Cardiac muscle cell (in vitro differentiated cells and primary cell): ENCODE results near the gene IL2RG. TPM values are rescaled to one million over a fixed set of nuclear protein-coding genes. Genes with fewer than 3 reads are reported as not detected.

Experiments used
- DNase-seq, 2 donors: peaks; one replicate each; pipeline versions ENCODE4 v3.0.0 to v3.0.0-alpha.2; 2010 to 2017; ENCODE audit warnings: low read depth in 1 of 2, low spot score in 1 of 2
- H3K27ac ChIP-seq: fragments of 200-600 bp; sonication (generic); 2 replicates; pipeline ENCODE4 v1.5.1; 2016
- H3K27me3 ChIP-seq: fragments of 200-600 bp; sonication (generic); 2 replicates; pipeline ENCODE4 v1.6.0; 2016; ENCODE audit warnings: control low read depth
- H3K36me3 ChIP-seq: fragments of 200-600 bp; sonication (generic); 2 replicates; pipeline ENCODE4 v1.5.1; 2016; ENCODE audit warnings: control low read depth
- H3K4me1 ChIP-seq: fragments of 200-600 bp; sonication (generic); 2 replicates; pipeline ENCODE4 v1.8.1; 2017; ENCODE audit warnings: low read depth, mild to moderate bottlenecking, mixed run types
- H3K4me3 ChIP-seq: fragments of 200-600 bp; sonication (generic); 2 replicates; pipeline ENCODE4 v1.5.1; 2016; ENCODE audit warnings: mild to moderate bottlenecking
- H3K9me3 ChIP-seq: fragments of 200-600 bp; sonication (generic); 2 replicates; pipeline ENCODE4 v1.5.1; 2017; ENCODE audit warnings: low read depth, mild to moderate bottlenecking, control low read depth
- polyA plus RNA-seq: library from polyadenylated mRNA; unstranded; fragments of >200 nt; fragmentation: Nextera tagmentation; extraction: Ambion mirVana; gene quantifications from 2 replicates; pipeline ENCODE4 v1.2.1, GENCODE V29; 2016
- total RNA-seq: library from RNA; depleted of rRNA; stranded (reverse); fragments of >200 nt; gene quantifications from 2 replicates; pipeline ENCODE4 v1.2.3, GENCODE V29; 2016
- TF ChIP-seq, protein P1 (sequence below): IDR thresholded peaks from 2 replicates; pipeline ENCODE4 v1.5.1; 2012; ENCODE audit warnings: low read depth, mild to moderate bottlenecking, low read length

IL2RG gene
- total and polyA plus RNA-seq, 2 experiments from 2014 or later = not detected

DNA sequence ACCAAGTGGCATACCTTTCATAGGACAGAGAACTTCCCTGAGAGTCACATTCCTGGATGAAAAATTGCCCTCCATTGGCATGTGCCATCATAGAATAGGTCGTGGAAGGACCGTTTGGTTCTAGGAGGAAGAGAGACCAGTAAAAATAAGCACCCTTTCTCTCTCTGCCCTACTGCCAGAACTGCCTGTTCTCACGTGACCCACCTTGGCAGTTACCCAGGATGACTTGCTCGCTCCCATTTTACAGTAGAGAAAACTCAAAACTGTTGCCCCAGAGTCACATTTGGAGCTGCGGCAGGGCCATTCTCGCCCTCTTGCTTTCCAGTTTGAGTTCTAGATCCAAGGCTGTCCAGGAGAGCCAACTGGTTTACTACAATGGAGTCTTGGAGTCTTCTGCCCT is 32.1 kb upstream of the IL2RG start:
- Histone ChIP-seq H3K9me3 (no peaks in the 10 kb centered on the region), H3K4me3 (no peak overlapping the region), H3K4me1 (peaks cover 10% of the 10 kb centered on the region), H3K36me3 (no peaks in the 10 kb centered on the region), H3K27ac (no peak overlapping the region), H3K27me3 (no peaks in the 10 kb centered on the region)
- TF ChIP-seq, protein P1, sequence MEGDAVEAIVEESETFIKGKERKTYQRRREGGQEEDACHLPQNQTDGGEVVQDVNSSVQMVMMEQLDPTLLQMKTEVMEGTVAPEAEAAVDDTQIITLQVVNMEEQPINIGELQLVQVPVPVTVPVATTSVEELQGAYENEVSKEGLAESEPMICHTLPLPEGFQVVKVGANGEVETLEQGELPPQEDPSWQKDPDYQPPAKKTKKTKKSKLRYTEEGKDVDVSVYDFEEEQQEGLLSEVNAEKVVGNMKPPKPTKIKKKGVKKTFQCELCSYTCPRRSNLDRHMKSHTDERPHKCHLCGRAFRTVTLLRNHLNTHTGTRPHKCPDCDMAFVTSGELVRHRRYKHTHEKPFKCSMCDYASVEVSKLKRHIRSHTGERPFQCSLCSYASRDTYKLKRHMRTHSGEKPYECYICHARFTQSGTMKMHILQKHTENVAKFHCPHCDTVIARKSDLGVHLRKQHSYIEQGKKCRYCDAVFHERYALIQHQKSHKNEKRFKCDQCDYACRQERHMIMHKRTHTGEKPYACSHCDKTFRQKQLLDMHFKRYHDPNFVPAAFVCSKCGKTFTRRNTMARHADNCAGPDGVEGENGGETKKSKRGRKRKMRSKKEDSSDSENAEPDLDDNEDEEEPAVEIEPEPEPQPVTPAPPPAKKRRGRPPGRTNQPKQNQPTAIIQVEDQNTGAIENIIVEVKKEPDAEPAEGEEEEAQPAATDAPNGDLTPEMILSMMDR = no peak
- DNase-seq = peak in 1 of 2 donors; percentile 58

DNA sequence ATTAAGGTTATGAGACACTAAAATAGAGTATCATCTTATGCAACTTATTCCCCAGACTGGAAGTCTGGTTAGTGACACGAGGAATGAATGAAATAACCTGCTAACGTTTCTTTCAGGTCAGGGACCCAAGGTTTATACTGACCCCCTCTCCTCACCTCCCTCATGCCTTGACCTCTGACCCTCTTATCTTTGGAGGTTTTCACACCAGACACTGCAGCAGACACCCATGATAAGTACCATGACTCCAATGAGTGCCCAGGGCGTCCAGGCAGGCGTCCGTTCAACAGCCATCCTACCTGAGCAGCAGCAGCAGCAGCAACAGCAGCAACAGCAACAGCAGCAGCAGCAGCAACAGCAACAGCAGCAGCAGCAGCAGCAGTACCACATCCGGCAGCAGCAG is 29.1 kb upstream of the IL2RG start:
- no peaks in the 10 kb centered on the region for H3K36me3 ChIP-seq
- H3K9me3 ChIP-seq = no peaks in the 10 kb centered on the region
- H3K4me1 ChIP-seq = no peaks in the 10 kb centered on the region
- TF ChIP-seq, protein P1 = no peak
- H3K27me3 ChIP-seq = no peaks in the 10 kb centered on the region
- H3K27ac ChIP-seq = no peak overlapping the region
- no peak for DNase-seq
- H3K4me3 ChIP-seq = no peak overlapping the region

- TF ChIP-seq, protein P1 = no peak
- Histone ChIP-seq H3K27me3 (no peaks in the 10 kb centered on the region), H3K4me1 (no peaks in the 10 kb centered on the region), H3K36me3 (peaks cover 6% of the 10 kb centered on the region), H3K4me3 (no peak overlapping the region), H3K27ac (no peak overlapping the region), H3K9me3 (no peaks in the 10 kb centered on the region)
- no peak for DNase-seq
Measured at GRCh38 chrX:71131510-71131909, 20.1 kb upstream of the IL2RG start.

DNA sequence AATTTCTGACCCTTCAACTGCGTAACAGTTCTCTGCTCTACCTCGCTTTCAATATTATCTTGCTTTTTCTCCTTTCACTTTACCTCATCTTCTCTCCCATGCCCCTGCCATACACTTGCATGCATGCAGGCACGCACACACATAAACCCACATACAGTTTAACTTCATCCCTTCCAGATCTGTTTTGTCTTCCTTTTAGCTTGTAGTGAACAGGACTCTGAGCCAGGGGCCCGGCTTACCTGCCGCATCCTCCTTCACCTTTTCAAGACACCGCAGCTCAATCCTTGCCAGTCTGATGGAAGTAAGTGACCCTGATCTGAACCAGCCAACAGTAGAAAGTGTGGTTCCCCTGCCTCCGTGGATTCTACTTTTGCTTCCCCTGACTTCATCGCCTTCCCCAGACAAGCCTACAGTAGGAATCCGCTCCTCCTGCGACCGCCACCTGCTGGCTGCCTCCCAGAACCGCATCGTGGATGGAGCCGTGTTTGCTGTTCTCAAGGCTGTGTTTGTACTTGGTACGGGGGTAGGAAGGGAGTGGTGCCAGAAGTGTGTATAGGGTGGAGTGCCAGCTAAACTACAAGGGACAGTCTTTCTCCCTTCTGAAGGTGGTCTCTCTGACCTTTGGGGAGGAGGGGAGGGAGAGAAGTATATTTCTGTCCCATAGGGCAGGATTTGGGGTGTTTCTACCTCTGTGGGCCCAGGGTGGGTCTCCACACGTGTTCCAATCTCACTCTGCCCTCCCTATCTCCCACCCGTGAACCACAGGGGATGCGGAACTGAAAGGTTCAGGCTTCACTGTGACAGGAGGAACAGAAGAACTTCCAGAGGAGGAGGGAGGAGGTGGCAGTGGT is 17.8 kb upstream of the IL2RG start:
- peaks cover 6% of the 10 kb centered on the region for H3K36me3 ChIP-seq

DNA sequence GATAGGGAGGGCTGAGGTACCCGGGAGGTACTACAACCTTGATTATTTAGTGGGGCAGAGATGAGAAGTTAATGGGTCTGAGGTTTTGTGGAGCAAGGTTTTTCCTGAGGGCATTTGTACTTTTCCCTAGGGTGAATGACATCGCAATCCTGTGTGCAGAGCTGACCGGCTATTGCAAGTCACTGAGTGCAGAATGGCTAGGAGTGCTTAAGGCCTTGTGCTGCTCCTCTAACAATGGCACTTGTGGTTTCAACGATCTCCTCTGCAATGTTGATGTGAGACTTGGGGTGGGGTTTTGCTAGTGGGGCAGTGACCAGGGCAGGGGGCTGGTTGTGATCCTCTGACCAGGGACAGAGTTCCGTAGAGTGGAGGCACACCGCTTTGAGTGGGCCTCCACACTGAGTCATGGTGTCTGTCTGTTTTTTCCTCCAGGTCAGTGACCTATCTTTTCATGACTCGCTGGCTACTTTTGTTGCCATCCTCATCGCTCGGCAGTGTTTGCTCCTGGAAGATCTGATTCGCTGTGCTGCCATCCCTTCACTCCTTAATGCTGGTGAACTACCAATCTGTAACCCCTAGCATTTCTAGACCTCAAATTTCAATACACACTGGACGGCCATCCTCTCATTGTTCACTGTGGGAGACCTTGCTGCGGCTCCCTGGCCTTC is 16.9 kb upstream of the IL2RG start:
- Histone ChIP-seq H3K27ac (no peak overlapping the region), H3K4me1 (no peaks in the 10 kb centered on the region), H3K27me3 (no peaks in the 10 kb centered on the region), H3K9me3 (no peaks in the 10 kb centered on the region), H3K4me3 (no peak overlapping the region), H3K36me3 (peaks cover 6% of the 10 kb centered on the region)
- peak in 1 of 2 donors; percentile 2 for DNase-seq
- TF ChIP-seq, protein P1 = no peak

More for the DNA sequence above, 17.8 kb upstream of the IL2RG start:
- TF ChIP-seq, protein P1 = peak; percentile 76
- Histone ChIP-seq H3K27ac (no peak overlapping the region), H3K9me3 (no peaks in the 10 kb centered on the region), H3K4me1 (no peaks in the 10 kb centered on the region), H3K4me3 (no peak overlapping the region), H3K27me3 (no peaks in the 10 kb centered on the region)
- DNase-seq = peak; percentile 64 to 68
